GM12875 (cell line): ENCODE measurements around the gene TBX1.

Experiments used
- H3K4me3 ChIP-seq: one replicate; pipeline ENCODE4 v1.5.1; 2011; ENCODE audit warnings: low read depth, low read length, control low read depth
- CTCF ChIP-seq: IDR thresholded peaks from 2 replicates; pipeline ENCODE4 v1.5.1; 2011; ENCODE audit warnings: low read depth, mild to moderate bottlenecking, control low read depth, inconsistent platforms, low read length, moderate library complexity, borderline replicate concordance; ENCODE audit not compliant: insufficient read depth

TBX1 gene

GRCh38 chr22:19815823-19816290 lies 55.3 kb downstream of the TBX1 start:
- H3K4me3 ChIP-seq, result no peak overlapping the region
- TF ChIP-seq CTCF, result no peak

DNA sequence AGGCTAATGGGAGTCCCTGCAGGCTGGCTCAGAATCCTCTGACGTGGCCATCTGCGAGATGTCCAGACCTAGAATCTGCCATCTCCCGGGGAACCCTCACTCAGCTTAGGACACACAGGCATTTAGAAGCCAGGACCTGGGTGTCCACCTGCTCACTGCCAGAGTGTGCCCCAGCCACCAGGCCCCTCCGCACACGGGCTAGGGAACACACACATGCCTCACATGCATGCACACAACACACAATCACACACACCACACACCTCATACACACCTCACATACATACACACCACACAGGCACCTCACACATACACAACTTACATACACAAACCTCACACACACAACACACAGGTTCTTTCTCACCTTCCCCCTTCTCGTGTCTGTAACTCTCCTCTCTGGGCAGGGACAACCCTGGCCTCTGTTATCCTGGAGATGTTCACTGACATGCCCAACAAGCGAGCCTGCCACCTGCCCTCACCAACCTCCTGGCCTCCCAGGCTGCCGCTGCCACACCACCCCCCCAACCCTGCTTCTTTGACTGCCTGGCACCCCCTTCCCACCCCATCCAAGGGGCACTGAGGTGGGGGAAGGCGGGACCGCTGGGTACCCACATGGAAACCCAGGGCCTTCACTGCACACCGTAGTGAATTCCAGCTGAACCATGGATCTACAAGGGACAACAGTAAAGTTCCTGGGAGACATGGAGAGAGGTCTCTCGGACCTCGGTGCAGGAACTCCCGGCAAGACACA lies 56.0 kb downstream of the TBX1 start:
- H3K4me3 ChIP-seq, result no peak overlapping the region
- TF ChIP-seq CTCF, result no peak
